COLO668 (cell line): ENCODE data around the gene TRAFD1.

Source experiments
- DNase-seq: peaks from one replicate; lab custom pipeline; 2025; ENCODE audit not compliant: unreplicated experiment; lab: John Stamatoyannopoulos, UW

TRAFD1 gene

GRCh38 chr12:112198120-112198733 lies 72.9 kb downstream of the TRAFD1 start:
- DNase-seq: peak; percentile 65

DNA sequence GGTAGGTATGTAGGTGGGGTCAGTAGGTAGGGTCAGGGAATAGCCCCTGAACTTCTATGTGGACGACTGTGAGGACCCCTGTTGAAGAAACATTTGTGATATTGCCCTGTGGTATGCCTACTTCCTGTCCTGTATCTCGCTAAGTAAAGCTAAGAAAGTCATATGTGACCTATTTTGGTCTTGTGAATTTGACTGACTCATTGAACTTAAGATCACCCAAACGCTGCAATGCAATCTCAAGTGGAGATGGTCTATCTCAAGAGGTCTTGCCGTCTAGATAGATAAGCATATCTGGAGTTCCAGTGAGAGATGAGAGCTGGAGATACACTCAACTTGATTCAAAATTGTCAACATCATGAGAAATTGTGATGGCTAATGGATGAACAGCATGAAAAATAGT lies 73.8 kb downstream of the TRAFD1 start:
- DNase-seq: no peak
